Superior temporal gyrus (tissue), 1 donor: Measurements from ENCODE around the gene CAMK2N2.
A peak's percentile ranks its signal among the peaks of the same experiment; 100 is the strongest.

ENCODE experiments used
- DNase-seq: peaks from one replicate; pipeline ENCODE4 v3.0.0-alpha.2; 2016; ENCODE audit errors: extremely low spot score

CAMK2N2 gene

GRCh38 chr3:184240384-184241140, 20.8 kb downstream of the CAMK2N2 start:
- no peak for DNase-seq

GRCh38 chr3:184239708-184240107, 21.6 kb downstream of the CAMK2N2 start:
- no peak for DNase-seq

- DNase-seq = no peak
Measured at GRCh38 chr3:184239221-184239620, 22.1 kb downstream of the CAMK2N2 start.

GRCh38 chr3:184238246-184238818, 23.0 kb downstream of the CAMK2N2 start:
- DNase-seq = no peak

GRCh38 chr3:184237807-184238206, 23.5 kb downstream of the CAMK2N2 start:
- no peak for DNase-seq

GRCh38 chr3:184237211-184237610, 24.1 kb downstream of the CAMK2N2 start:
- DNase-seq = no peak

- no peak for DNase-seq
Measured at GRCh38 chr3:184236636-184237035, 24.7 kb downstream of the CAMK2N2 start.

GRCh38 chr3:184236033-184236410, 25.3 kb downstream of the CAMK2N2 start:
- no peak for DNase-seq

- no peak for DNase-seq
Measured at GRCh38 chr3:184235381-184236032, 25.8 kb downstream of the CAMK2N2 start.

GRCh38 chr3:184234671-184235380, 26.5 kb downstream of the CAMK2N2 start:
- DNase-seq = no peak

GRCh38 chr3:184234224-184234623, 27.1 kb downstream of the CAMK2N2 start:
- peak; percentile 67 for DNase-seq

- no peak for DNase-seq
Measured at GRCh38 chr3:184233127-184233843, 28.1 kb downstream of the CAMK2N2 start.

- no peak for DNase-seq
Measured at GRCh38 chr3:184231671-184232070, 29.7 kb downstream of the CAMK2N2 start.

- DNase-seq = no peak
Measured at GRCh38 chr3:184230603-184231528, 30.5 kb downstream of the CAMK2N2 start.

- no peak for DNase-seq
Measured at GRCh38 chr3:184230081-184230602, 31.2 kb downstream of the CAMK2N2 start.

GRCh38 chr3:184229394-184230080, 31.8 kb downstream of the CAMK2N2 start, which contains the start of gene VWA5B2:
VWA5B2 (plus strand) TSS chr3:184229585; CDS start chr3:184230529, 944 bp downstream.
- peak; percentile 30 for DNase-seq

- no peak for DNase-seq
Measured at GRCh38 chr3:184228376-184229137, 32.8 kb downstream of the CAMK2N2 start.

GRCh38 chr3:184227481-184227935, 33.8 kb downstream of the CAMK2N2 start:
- no peak for DNase-seq

GRCh38 chr3:184223946-184224345, 37.4 kb downstream of the CAMK2N2 start:
- DNase-seq = no peak
